AG04449 (cell line): ENCODE results near the gene CDH1.

ENCODE experiments used
- CTCF ChIA-PET: fragments of 350-600 bp; formaldehyde crosslinking; extraction: SDS; loops from one replicate; lab custom pipeline; 2021; ENCODE audit warnings: antibody characterized with exemption; lab: Yijun Ruan, JAX
- POLR2A ChIA-PET: fragments of 400-600, 350-600 bp; formaldehyde crosslinking; extraction: SDS; loops from one replicate; lab custom pipeline; 2020; ENCODE audit warnings: antibody characterized with exemption, inconsistent platforms; lab: Yijun Ruan, JAX
- DNase-seq: peaks from one replicate; pipeline ENCODE4 v3.0.0-alpha.2; 2010; ENCODE audit warnings: low read depth, low spot score
- H3K4me3 ChIP-seq: 2 replicates; pipeline ENCODE4 v1.5.1; 2011; ENCODE audit warnings: low read depth, mild to moderate bottlenecking, control low read depth, low read length
- TF ChIP-seq, protein P1 (sequence below): IDR thresholded peaks from one replicate; pipeline ENCODE4 v1.5.1; 2011; ENCODE audit warnings: mild to moderate bottlenecking, moderate library complexity, low read length, control low read depth, inconsistent platforms; ENCODE audit not compliant: insufficient read depth; ENCODE audit errors: missing control alignments

CDH1 gene

DNA sequence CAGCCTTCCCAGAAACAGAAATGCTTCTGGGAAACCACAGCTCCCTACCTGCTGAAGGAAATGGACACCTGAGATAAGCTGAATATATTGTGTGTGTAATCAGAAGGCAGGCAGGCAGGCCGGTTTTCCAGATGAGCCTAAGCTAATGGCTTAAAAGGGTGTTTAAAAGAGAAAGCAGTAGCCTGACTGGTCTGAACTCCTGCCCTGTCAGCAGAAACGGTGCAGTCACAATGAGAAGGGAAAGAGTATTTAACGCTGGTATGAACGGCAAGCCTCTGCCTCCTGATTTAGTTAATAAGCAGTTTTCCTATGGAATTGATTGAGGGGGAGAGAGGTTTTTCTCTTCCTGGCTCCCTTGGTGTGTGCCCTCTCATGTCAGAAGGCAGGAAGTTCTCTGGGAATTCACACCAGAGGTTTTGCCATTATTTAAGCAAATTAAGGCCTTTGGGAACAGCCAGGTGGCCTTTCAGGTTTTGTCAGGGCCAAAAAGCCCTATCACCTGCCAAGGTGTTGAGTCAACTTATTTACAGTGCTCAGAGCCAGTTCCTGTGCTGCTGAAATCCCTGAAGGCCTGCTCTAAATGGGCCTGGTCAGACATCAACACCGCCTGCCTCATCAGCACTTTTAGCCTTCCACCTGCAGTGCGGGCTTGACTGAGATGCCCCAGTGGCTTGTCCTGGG is 41.6 kb downstream of the CDH1 start:
- no peak overlapping the region for H3K4me3 ChIP-seq
- CTCF ChIA-PET = interaction anchor here (0.8 to 1.3 kb wide), 2 partner anchors 11 to 19 kb away, joined by 3 to 4 read pairs; no protein-coding TSS in a partner anchor
- POLR2A ChIA-PET = no interaction called here
- no peak for DNase-seq
- TF ChIP-seq, protein P1, sequence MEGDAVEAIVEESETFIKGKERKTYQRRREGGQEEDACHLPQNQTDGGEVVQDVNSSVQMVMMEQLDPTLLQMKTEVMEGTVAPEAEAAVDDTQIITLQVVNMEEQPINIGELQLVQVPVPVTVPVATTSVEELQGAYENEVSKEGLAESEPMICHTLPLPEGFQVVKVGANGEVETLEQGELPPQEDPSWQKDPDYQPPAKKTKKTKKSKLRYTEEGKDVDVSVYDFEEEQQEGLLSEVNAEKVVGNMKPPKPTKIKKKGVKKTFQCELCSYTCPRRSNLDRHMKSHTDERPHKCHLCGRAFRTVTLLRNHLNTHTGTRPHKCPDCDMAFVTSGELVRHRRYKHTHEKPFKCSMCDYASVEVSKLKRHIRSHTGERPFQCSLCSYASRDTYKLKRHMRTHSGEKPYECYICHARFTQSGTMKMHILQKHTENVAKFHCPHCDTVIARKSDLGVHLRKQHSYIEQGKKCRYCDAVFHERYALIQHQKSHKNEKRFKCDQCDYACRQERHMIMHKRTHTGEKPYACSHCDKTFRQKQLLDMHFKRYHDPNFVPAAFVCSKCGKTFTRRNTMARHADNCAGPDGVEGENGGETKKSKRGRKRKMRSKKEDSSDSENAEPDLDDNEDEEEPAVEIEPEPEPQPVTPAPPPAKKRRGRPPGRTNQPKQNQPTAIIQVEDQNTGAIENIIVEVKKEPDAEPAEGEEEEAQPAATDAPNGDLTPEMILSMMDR = no peak

- H3K4me3 ChIP-seq = no peak overlapping the region
- ChIA-PET CTCF (no interaction called here), POLR2A (no interaction called here)
- TF ChIP-seq, protein P1 = no peak
- no peak for DNase-seq
Observed at GRCh38 chr16:68779891-68780290, 42.8 kb downstream of the CDH1 start.

DNA sequence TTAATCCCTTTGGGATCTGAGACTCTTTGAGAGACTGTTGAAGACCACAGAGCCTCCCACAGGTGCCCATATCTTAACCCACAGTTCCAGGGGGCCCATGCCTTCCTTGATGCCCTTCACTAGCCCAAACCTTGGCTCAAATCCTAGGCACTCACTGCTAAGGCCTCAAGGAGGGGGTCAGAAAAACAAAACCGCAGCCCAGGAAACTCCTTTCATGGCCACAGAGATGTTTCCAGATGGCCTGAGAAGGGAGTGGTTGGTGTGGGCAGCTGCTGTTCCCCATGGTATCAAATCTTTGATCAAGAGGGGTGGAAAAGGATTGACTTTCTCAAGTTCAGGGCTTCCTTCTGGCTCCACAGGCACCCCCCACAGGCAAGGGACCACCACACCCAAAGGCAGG is 44.7 kb downstream of the CDH1 start:
- ChIA-PET POLR2A (no interaction called here), CTCF (interaction anchor here (1.0 kb wide), 1 partner anchor 261 kb away, joined by 4 read pairs; no protein-coding TSS in a partner anchor)
- no peak for DNase-seq
- H3K4me3 ChIP-seq = no peak overlapping the region
- TF ChIP-seq, protein P1 = no peak

GRCh38 chr16:68782198-68783174 is 45.4 kb downstream of the CDH1 start:
- ChIA-PET POLR2A (no interaction called here), CTCF (interaction anchor here (0.6 to 1.3 kb wide), 3 partner anchors 192 to 300 kb away, joined by 3 to 4 read pairs (median 4); no protein-coding TSS in a partner anchor)
- TF ChIP-seq, protein P1 = no peak
- no peak overlapping the region for H3K4me3 ChIP-seq
- DNase-seq = no peak

- CTCF ChIA-PET = interaction anchor here (1.3 kb wide), 1 partner anchor 194 kb away, joined by 4 read pairs; no protein-coding TSS in a partner anchor
Observed at GRCh38 chr16:68784226-68784625, 47.1 kb downstream of the CDH1 start.

More at GRCh38 chr16:68784226-68784625, 47.1 kb downstream of the CDH1 start:
- H3K4me3 ChIP-seq = no peak overlapping the region
- DNase-seq = no peak
- POLR2A ChIA-PET = no interaction called here
- TF ChIP-seq, protein P1 = no peak
